HG03354 (cell line): ENCODE data around the gene COL27A1.
"Not testable (repeated sequence)": the region's sequence is repeated elsewhere in the genome, so short reads cannot be mapped to it uniquely, and the experiment has no call there.

Experiments
- ATAC-seq: cut with Tn5 transposase; IDR thresholded peaks from one replicate; pipeline ENCODE4 v1.9.1; 2021; ENCODE audit warnings: mild to moderate bottlenecking; ENCODE audit not compliant: unreplicated experiment, poor library complexity, severe bottlenecking

COL27A1 gene

DNA sequence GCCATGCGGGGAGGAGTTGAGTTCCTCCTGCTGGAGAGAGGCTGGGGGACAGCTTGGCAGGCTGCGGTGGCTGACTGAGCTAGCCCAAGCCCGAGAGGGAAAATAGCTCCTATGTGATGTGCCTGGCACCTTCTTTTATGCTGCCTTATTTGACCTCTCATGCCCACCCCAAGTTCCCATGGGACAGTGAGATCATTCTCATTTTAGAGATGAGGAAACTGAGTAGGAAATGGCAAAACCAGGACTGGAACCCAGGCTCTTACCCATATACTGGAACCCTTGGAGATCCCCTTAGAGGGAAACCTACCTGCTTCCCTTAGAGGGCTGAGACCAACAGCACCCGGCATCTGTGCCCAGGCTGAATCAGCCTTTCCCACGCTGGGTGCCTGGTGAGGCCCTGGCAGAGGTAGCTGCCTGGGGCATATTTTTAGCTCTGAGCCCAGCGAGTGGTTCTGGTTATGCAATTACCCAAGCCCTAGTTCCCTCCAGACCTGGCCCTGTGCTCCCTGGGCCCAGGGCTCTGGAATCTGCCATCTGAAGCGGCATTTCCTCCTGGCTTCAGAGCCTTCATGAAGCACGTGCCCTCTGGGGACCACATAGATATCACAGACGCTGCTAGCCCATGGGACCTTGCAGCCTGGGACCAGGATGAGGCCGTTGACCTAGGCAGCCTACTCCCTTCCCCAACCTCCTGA is 23.6 kb downstream of the COL27A1 start:
- no peak for ATAC-seq

GRCh38 chr9:114179516-114179915 is 24.2 kb downstream of the COL27A1 start:
- no peak for ATAC-seq

DNA sequence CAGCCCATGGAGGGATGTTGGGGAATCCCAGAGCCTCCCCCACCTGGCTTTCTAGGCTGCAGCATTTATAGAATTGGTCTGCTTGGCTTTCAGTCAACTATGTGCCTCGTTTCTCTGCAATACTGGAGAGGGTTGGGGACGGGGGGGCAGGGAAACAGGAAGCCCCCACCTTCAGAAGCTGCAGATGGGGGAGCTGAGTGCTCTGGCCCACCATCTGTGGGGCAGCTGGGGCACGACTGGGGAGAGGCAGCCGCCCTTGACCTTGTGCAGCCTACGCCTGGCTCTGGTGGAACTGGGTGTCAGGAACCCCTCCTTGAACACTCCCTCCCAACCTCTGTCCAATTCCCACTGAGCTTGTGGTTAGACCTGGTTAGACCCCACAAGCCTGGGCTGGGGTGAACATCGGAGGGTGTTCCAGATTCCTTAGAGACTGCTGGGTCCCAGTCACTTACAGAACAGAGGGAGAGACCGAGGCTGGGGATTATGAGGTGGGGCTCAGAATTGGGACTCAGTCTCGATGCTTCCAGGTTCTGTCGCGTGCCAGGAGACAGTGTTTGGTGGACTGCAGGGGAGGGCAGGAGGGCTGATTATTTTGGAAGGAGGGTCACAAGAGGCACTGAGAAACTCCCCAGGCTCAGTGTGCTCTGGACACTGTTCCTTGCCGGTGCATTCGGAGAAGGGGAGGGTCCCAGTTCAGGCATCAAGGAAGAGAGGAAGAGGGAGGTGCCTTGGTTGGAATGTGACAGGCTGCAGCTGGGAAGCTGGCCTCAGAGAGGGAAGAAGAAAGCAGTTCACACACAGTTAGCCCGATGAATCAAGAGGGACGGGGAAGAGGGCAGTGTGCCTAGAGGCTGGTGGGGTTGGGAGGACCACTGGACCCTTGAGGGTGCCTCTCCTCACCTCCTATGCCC is 25.6 kb downstream of the COL27A1 start:
- ATAC-seq = no peak

- no peak for ATAC-seq
Observed at GRCh38 chr9:114181607-114182409, 26.5 kb downstream of the COL27A1 start.

DNA sequence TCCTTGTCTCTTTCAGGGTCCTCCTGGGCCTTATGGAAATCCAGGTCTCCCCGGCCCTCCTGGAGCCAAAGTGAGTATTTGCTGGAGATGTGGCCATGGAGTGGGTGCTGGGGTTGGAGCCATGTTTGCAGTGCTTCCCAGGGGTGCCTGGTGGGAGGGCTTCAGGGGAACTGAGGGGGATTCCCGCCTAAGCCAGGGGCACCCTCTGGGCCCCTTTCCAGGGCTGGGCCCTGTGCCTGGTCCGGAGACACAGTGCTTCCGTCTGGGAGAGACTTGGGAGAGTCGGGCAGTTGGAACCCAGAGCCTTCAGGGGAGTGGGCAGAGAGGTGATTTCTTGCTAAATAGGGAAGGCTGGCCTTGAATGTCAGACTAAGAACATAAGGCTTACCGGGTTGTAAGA is 27.7 kb downstream of the COL27A1 start:
- ATAC-seq = no peak

- no peak for ATAC-seq
Observed at GRCh38 chr9:114184071-114184470, 28.7 kb downstream of the COL27A1 start.

GRCh38 chr9:114184866-114185265 is 29.5 kb downstream of the COL27A1 start:
- ATAC-seq = no peak

- ATAC-seq = no peak
Observed at GRCh38 chr9:114185570-114186490, 30.5 kb downstream of the COL27A1 start.

DNA sequence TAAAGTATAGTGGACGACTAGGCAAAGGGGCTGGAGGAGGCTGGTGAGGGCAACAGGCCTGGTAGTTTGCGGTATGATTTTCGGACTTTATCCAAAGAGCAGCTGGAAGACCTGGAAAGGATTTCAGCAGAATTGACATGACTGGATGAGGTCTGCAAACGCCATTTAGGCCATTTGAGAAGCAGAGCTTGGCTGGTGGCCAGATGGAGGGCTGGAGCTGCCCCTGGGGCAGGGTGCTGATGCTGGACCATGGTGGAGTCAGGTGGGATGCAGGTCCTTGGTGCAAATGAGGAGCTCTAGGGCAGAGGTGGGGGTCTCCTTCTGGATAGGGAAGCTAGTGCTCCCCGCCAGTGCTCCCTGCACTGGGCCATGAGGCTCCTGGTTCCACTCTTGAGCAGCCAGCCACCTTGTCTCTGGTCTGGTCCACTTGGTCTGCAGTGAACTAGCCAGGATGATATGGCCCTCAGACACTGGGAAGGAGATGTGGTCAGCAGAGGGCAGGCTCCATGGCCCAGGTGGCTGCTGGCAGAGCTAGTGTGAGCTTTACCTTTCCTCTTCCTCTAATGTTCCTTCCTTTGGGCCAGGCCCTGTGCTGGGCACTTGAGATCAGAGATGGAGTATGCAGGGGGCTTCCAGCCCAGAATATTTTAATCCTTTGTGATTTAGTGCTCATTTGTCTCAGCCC is 31.4 kb downstream of the COL27A1 start:
- ATAC-seq = no peak

DNA sequence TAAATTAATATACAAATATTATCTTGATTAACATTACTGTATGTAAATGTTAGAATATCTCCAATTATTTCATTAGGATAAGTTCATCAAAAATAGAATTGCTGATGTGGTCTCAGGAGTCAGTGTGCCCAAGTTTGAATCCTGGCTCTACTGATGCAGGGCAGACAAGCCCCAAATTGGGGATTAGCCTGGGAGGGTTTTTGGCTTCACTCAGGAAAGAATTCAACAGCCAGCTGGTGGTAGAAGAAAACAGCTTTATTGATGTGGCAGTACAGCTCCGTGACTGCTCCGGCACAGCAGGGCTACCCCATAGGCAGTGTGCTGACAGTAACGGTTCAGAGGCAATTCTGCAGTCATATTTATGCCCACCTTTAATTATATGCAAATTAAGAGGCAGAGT is 32.5 kb downstream of the COL27A1 start:
- no peak for ATAC-seq

GRCh38 chr9:114189823-114190562 is 34.7 kb downstream of the COL27A1 start:
- ATAC-seq = no peak

DNA sequence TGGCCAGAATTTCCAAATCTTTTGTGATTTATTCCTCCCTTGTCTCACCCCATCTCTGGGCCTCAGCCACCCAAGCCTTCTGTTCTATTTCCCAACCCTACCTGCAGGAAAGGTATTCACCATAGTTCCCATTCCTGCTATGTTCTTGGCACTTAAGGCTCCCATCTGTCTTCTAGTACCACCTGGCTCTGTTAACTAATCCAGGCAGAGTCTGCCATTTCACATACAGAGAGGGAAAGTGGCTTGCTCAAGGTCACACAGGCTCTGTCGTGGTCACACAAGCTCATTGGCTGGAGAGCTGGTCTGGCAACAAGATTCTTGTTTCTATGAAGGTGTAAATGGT is 35.2 kb downstream of the COL27A1 start:
- no peak for ATAC-seq

DNA sequence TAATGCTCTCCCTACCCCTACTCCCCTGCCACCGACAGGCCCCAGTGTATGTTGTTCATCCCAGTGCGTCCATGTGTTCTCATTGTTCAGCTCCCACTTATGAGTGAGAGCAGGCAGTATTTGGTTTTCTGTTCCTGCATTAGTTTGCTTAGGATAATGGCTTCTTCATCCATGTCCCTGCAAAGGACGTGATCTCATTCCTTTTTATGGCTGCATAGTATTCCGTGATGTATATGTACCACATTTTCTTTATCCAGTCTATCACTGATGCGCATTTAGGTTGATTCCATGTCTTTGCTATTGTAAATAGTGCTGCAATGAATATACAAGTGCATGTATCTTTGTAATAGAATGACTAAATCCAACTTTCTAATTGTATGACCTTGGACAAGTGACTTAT is 36.1 kb downstream of the COL27A1 start:
- not testable (repeated sequence) for ATAC-seq

GRCh38 chr9:114192539-114192938 is 37.2 kb downstream of the COL27A1 start:
- no peak for ATAC-seq

DNA sequence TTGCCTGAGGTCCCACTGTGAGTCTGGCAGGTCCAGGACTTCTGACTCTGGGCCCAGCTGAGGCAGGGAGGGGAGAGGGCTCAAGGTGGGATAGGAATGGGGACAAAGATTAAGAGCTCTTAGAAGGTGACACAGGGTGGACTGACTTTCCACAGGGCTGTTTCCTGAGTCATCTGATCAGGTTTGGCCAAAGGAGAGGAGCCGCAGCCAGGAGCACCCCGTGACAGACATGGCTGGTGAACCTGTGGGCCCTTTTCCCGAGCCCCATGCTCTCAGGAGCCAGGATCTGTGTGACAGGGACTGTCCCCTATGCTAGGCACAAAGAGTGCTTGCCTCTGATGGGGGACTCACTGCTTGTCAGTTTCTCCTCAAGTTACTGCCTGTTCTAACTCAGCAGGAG is 37.8 kb downstream of the COL27A1 start:
- no peak for ATAC-seq

DNA sequence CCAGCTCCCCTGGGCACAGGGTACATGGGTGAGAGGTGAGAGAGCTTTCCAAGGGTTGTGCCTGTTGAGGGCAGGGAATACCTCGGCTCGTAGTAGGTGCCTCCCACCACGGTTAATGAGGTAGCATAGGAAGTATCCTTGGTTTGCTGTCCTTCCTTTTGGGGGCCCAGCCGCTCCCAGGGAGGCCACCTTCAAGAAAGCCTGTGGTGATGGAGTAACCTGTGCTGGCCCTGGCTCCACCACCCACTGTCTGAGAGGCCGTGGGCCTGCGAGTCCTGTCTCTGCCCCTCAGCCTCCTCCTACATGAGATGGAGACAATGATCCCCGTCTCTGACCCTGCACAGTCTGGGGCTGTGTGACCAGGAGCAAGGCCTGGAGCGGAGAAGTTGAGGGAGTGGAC is 40.8 kb downstream of the COL27A1 start:
- ATAC-seq = no peak

GRCh38 chr9:114196979-114197622 is 41.8 kb downstream of the COL27A1 start:
- no peak for ATAC-seq
